Gastrocnemius medialis (tissue), 4 donors: ENCODE measurements around the gene CRISPLD2.

Experiments
- POLR2A ChIP-seq, 2 donors: fragments of 450-650 bp; IDR thresholded peaks; one replicate each; pipeline ENCODE4 v1.6.1; 2017; ENCODE audit warnings: antibody characterized with exemption in 2 of 2, mild to moderate bottlenecking in 2 of 2, moderate library complexity in 2 of 2
- TF ChIP-seq, protein P1 (sequence below), 5 experiments: fragments of 450-650 bp in 3 of 5; fragments of 200-600 bp in 2 of 5; sonication (generic) in 2 of 5; IDR thresholded peaks in 4 of 5; conservative IDR thresholded peaks in 1 of 5; 1 replicate in 4 of 5; 2 replicates in 1 of 5; pipeline ENCODE4 v1.5.1; 2016 to 2019; ENCODE audit warnings: antibody characterized with exemption in 5 of 5, mild to moderate bottlenecking in 3 of 5, moderate library complexity in 3 of 5

DNA sequence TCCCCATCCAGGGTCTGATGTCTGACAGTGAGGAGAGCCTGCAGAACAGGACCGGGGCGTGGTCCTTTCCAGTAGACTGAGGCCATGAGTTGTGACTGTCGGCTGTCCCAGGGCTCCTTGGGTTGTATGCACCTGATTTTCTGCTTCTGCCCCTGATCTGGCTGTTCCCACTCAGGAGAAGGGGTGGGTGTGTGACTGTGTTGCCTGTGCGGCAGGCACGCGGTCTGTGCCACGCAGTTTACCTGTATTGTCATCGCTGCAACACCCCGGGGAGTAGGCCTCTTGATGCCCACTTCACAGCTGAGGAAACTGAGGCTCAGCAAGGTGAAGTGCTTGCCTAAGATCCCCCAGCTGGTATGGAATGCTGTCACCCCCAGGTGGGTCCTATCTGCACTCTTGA is 1.4 kb downstream of the CRISPLD2 start:
- TF ChIP-seq, protein P1, sequence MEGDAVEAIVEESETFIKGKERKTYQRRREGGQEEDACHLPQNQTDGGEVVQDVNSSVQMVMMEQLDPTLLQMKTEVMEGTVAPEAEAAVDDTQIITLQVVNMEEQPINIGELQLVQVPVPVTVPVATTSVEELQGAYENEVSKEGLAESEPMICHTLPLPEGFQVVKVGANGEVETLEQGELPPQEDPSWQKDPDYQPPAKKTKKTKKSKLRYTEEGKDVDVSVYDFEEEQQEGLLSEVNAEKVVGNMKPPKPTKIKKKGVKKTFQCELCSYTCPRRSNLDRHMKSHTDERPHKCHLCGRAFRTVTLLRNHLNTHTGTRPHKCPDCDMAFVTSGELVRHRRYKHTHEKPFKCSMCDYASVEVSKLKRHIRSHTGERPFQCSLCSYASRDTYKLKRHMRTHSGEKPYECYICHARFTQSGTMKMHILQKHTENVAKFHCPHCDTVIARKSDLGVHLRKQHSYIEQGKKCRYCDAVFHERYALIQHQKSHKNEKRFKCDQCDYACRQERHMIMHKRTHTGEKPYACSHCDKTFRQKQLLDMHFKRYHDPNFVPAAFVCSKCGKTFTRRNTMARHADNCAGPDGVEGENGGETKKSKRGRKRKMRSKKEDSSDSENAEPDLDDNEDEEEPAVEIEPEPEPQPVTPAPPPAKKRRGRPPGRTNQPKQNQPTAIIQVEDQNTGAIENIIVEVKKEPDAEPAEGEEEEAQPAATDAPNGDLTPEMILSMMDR (IDR thresholded peaks at IDR 0.05 in 4 of 5, conservative IDR thresholded peaks at IDR 0.05 in 1 of 5) = no peak
- TF ChIP-seq POLR2A (IDR thresholded peaks at IDR 0.05) = no peak
